ENCODE results near the gene C17orf58. TPM values are rescaled to one million over a fixed set of nuclear protein-coding genes. Genes with fewer than 3 reads are reported as not detected.
A peak's percentile ranks its signal among the peaks of the same experiment; 100 is the strongest.

The C17orf58 gene
- total RNA-seq, 1 donor from 2014 or later = 21.3 TPM

- DNase-seq = no peak
These were observed 45.3 kb downstream of the C17orf58 start for GRCh38 chr17:67950945-67951344.

DNA sequence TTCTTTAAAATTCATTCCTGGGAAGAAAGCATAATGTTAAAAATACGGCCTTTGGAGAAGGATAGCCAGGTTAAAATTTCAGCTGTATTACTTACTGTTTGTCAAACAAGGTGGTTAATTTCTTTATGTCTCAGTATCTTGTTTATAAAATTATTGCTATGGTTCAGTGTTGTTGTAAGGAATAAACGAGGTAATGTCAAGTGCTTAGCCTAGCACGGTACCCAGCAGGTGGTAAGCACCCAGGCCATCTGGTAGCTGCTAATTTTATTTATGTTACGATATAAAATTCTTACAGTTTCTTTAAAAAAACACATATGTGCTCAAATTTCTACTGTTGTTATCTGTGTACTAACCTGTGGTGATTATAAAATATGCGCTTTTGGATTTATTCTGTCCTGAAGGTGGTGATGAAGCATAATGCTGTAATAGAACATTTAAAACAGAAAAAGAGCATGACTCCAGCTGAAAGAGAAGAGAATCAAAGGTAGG, 48.9 kb downstream of the C17orf58 start:
- no peak for DNase-seq

DNA sequence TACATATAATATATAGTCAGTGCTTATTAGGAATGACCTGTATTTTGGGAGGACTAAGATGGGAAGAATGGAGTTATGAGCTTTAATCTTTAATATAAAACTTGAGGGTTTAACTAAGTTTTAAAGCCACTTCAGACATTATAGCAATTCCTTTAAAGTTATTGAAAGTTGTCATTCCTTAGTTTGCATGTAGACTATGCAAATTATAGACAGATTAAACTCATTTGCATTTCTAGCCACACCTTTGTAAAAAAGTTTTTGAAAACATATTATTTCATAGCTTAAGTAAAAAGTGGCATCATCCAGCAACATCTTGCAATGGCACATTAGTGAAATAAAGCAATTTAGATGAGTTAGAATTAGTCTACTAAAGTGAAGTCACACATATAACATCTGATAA, 49.8 kb downstream of the C17orf58 start:
- DNase-seq = no peak

GRCh38 chr17:67944035-67944434, 52.2 kb downstream of the C17orf58 start:
- no peak for DNase-seq

GRCh38 chr17:67942810-67943209, 53.5 kb downstream of the C17orf58 start:
- peak; percentile 57 for DNase-seq

Other genes starting within 250 kb of the C17orf58 start
- 48.3 and 68.5 TPM in 2 replicates for gene BPTF, start 171.0 kb downstream of the C17orf58 start, total RNA-seq
- 96.5 and 179 TPM in 2 replicates for gene KPNA2, start 39.3 kb upstream of the C17orf58 start, total RNA-seq